HAP-1 (cell line): ENCODE measurements around the gene SIM1.
A peak's percentile ranks its signal among the peaks of the same experiment; 100 is the strongest.

Source experiments
- DNase-seq, 2 experiments: peaks; one replicate each; pipeline ENCODE4 v3.0.0-alpha.2; 2016 to 2020; ENCODE audit warnings: low spot score in 2 of 2
- H3K27me3 ChIP-seq: fragments of 250-450 bp; sonication (Bioruptor Pico); 2 replicates; pipeline ENCODE4 v1.5.1; 2020; ENCODE audit warnings: low read depth, mild to moderate bottlenecking, moderate library complexity
- H3K36me3 ChIP-seq: fragments of 250-450 bp; sonication (Bioruptor Pico); replicated peaks from 2 replicates; pipeline ENCODE4 v1.5.1; 2020; ENCODE audit warnings: mild to moderate bottlenecking
- H3K4me1 ChIP-seq: fragments of 250-450 bp; sonication (Bioruptor Pico); 2 replicates; pipeline ENCODE4 v1.5.1; 2020; ENCODE audit warnings: mild to moderate bottlenecking
- H3K4me3 ChIP-seq: fragments of 250-450 bp; sonication (Bioruptor Pico); 2 replicates; pipeline ENCODE4 v1.5.1; 2020; ENCODE audit warnings: mild to moderate bottlenecking, moderate library complexity
- H3K9me3 ChIP-seq: fragments of 250-450 bp; sonication (Bioruptor Pico); 2 replicates; pipeline ENCODE4 v1.5.1; 2020; ENCODE audit warnings: mild to moderate bottlenecking, moderate library complexity
- in situ Hi-C: fragments of 300-500 bp; cut with MboI; formaldehyde crosslinking; loops from 3 replicates; pipeline ENCODE4 v1.14.3; 2020; ENCODE audit warnings: low sequenced_read_pairs, inconsistent platforms, mixed read lengths

The SIM1 gene

DNA sequence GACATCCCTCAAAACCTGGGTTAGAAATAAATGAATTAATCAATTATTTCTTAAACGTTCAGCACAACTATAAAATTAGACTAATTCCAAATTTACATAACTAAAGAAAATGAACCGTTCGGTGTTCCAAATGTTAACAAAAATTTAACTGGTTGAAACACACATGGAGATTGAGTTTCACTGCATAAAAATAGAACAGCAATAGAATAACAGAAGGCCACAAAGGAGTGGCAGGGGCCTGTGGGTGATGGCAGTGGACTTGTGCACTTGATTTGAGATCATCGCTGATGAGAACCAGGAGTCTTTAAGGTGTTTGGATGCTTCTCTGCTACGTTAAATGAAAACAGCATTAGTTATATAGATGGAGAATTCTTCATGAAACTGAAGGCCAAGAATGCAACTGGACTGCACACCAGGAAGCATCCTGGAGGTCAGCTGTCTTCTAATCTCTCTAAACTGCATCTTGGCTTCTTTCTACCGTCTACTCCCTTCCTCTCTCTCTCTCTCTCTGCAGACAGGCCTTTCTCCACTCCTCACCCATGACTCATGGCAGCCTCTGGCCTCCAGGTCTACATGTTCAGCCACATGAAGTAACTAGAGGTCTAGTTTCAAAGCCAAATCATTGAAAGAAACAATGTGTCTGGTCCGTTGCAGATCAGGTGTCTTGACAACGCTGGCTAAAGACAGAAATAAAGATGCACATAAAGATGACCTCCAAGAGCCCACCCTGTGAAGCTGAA, 111.3 kb downstream of the SIM1 start:
- H3K4me3 ChIP-seq: no peak overlapping the region
- peaks cover 36% of the 10 kb centered on the region for H3K4me1 ChIP-seq
- in situ Hi-C loops: no loop called here
- H3K9me3 ChIP-seq: no peaks in the 10 kb centered on the region
- H3K36me3 ChIP-seq: no peaks in the 10 kb centered on the region
- no peaks in the 10 kb centered on the region for H3K27me3 ChIP-seq
- DNase-seq: peak; percentile 43 to 51

DNA sequence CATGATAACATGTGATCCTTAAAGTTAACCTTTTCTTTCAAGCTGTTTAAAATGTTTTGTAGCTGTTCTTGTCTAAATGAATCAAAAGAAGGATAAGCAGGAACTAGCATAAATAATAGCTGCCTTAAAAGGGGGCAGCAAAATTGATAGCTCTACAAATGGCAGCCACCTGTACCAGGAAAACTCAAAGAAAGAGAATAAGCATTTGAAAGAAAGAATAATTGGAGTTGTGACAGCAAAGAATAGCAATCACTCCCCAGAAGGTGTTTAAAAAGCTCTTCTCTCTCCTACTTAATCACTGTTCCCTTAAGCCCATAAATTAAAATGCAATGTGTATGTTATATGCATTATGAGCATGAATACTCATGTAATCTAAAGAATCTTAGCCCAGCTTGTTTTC, 114.6 kb downstream of the SIM1 start:
- H3K4me3 ChIP-seq: no peak overlapping the region
- in situ Hi-C loops: no loop called here
- no peaks in the 10 kb centered on the region for H3K36me3 ChIP-seq
- H3K4me1 ChIP-seq: peaks cover 41% of the 10 kb centered on the region
- H3K27me3 ChIP-seq: no peaks in the 10 kb centered on the region
- no peaks in the 10 kb centered on the region for H3K9me3 ChIP-seq
- DNase-seq: peak in 1 of 2 experiments; percentile 78

GRCh38 chr6:100349366-100349765, 115.4 kb downstream of the SIM1 start:
- no peaks in the 10 kb centered on the region for H3K27me3 ChIP-seq
- H3K4me1 ChIP-seq: peaks cover 41% of the 10 kb centered on the region
- no peaks in the 10 kb centered on the region for H3K36me3 ChIP-seq
- H3K4me3 ChIP-seq: no peak overlapping the region
- H3K9me3 ChIP-seq: no peaks in the 10 kb centered on the region
- DNase-seq: peak; percentile 73 to 89
- in situ Hi-C loops: no loop called here

DNA sequence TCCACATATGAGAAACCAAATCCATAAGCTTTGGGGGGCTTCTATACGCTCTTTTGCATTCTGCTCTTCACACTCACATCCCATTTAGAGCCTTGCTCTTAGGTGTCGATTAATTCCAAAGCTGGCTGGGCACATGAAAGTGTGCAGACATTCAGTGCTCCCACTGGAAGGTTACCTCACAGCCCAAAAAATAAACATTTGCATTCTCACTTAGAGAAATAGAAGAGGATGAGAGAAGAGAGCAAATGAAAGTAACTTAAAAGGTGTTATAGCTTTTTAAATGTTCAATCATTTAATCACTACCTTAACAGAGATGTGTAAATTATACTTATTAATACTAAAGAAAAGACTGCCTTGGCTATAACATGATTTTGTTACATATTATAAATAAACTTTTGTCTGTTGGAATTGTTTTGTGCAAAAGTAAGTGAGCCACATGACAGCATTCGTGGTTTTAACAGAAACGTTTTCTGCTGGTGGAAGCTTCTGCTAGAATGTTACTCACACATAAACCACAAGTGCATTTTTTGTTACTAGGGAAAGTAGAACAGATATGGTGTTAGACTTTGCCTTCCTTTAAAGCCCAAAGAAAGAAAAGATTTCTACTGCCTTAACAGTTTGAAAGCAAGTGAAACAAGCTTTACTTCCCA, 116.7 kb downstream of the SIM1 start:
- Histone ChIP-seq H3K36me3 (no peaks in the 10 kb centered on the region), H3K4me3 (no peak overlapping the region), H3K4me1 (peaks cover 32% of the 10 kb centered on the region), H3K9me3 (no peaks in the 10 kb centered on the region), H3K27me3 (no peaks in the 10 kb centered on the region)
- DNase-seq: no peak
- in situ Hi-C loops: no loop called here

GRCh38 chr6:100346828-100347227, 117.9 kb downstream of the SIM1 start:
- DNase-seq: no peak

GRCh38 chr6:100346203-100346602, 118.5 kb downstream of the SIM1 start:
- no peaks in the 10 kb centered on the region for H3K9me3 ChIP-seq
- no peak overlapping the region for H3K4me3 ChIP-seq
- no peaks in the 10 kb centered on the region for H3K36me3 ChIP-seq
- H3K27me3 ChIP-seq: no peaks in the 10 kb centered on the region
- DNase-seq: no peak
- in situ Hi-C loops: no loop called here
- H3K4me1 ChIP-seq: peaks cover 25% of the 10 kb centered on the region

More at GRCh38 chr6:100346828-100347227, 117.9 kb downstream of the SIM1 start:
- Histone ChIP-seq H3K27me3 (no peaks in the 10 kb centered on the region), H3K9me3 (no peaks in the 10 kb centered on the region), H3K36me3 (no peaks in the 10 kb centered on the region), H3K4me3 (no peak overlapping the region), H3K4me1 (peaks cover 25% of the 10 kb centered on the region)
- in situ Hi-C loops: no loop called here

- Histone ChIP-seq H3K4me3 (no peak overlapping the region), H3K9me3 (no peaks in the 10 kb centered on the region), H3K4me1 (peaks cover 15% of the 10 kb centered on the region), H3K36me3 (no peaks in the 10 kb centered on the region), H3K27me3 (no peaks in the 10 kb centered on the region)
- no peak for DNase-seq
- in situ Hi-C loops: no loop called here
Observed at GRCh38 chr6:100344761-100345160, 120.0 kb downstream of the SIM1 start.

DNA sequence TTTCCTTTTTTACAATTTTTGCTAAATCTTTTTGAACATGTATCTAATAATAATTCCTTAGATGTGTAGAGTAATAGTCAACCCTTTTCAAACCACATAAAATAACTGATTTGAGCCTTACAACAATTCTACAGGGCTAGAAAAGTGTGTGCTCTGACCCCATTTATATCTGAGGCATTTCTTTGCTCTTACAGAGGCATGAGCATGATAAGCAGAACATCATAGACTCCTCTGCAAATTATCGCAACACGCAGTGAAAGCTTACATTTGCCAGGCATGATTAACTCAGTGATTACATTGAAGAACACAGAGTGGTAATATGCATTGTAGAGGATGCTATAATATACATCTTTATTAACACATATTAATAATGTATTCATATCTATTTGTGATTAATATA, 120.4 kb downstream of the SIM1 start:
- Histone ChIP-seq H3K9me3 (no peaks in the 10 kb centered on the region), H3K36me3 (no peaks in the 10 kb centered on the region), H3K4me1 (peaks cover 12% of the 10 kb centered on the region; the same call in 1 of the 2 replicates), H3K4me3 (no peak overlapping the region), H3K27me3 (no peaks in the 10 kb centered on the region)
- no peak for DNase-seq
- in situ Hi-C loops: no loop called here

- no peak overlapping the region for H3K4me3 ChIP-seq
- no peaks in the 10 kb centered on the region for H3K36me3 ChIP-seq
- H3K4me1 ChIP-seq: peaks cover 5% of the 10 kb centered on the region; the same call in 1 of the 2 replicates
- H3K9me3 ChIP-seq: no peaks in the 10 kb centered on the region
- DNase-seq: no peak
- in situ Hi-C loops: no loop called here
- H3K27me3 ChIP-seq: no peaks in the 10 kb centered on the region
Observed at GRCh38 chr6:100343316-100344077, 121.2 kb downstream of the SIM1 start.

GRCh38 chr6:100342830-100343229, 121.9 kb downstream of the SIM1 start:
- H3K4me3 ChIP-seq: no peak overlapping the region
- H3K27me3 ChIP-seq: no peaks in the 10 kb centered on the region
- in situ Hi-C loops: no loop called here
- no peaks in the 10 kb centered on the region for H3K36me3 ChIP-seq
- no peaks in the 10 kb centered on the region; the same call in 1 of the 2 replicates for H3K4me1 ChIP-seq
- no peak for DNase-seq
- no peaks in the 10 kb centered on the region for H3K9me3 ChIP-seq

DNA sequence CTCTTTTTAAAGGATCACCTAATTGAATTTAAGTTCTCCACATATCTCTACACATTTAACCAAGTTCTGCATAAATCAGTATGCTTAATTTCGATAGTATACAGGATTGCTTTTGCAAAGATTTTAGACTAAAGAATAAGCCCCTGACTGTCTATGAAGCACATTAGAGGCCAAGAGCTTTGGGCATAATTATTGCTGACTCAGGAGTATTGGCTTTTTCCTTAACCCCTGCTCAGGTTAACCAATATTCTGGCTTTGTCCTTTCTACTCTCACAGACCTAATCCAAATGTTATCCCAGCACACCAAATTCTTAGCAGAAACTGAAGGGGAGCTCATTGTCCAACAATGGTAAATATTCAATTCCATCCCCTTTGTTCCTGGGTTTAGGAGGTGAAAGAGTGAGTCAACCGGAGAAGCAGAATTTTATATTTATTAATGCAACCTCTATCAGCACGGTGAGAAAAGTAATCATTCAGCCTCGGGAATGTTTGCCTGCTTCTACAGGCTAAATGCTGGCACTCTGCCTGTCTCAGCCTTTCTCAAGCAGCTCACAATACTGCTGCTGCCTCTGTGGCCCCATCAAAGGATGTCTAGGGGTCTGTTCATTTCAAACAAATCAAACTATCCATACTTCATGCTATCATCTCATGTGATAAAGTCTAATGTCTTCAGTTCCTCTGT, 125.0 kb downstream of the SIM1 start:
- Histone ChIP-seq H3K9me3 (no peaks in the 10 kb centered on the region), H3K4me1 (peaks cover 26% of the 10 kb centered on the region), H3K27me3 (no peaks in the 10 kb centered on the region), H3K4me3 (no peak overlapping the region), H3K36me3 (no peaks in the 10 kb centered on the region)
- DNase-seq: no peak
- in situ Hi-C loops: no loop called here

GRCh38 chr6:100338090-100338489, 126.6 kb downstream of the SIM1 start:
- Histone ChIP-seq H3K4me1 (peaks cover 26% of the 10 kb centered on the region), H3K4me3 (no peak overlapping the region), H3K36me3 (no peaks in the 10 kb centered on the region), H3K9me3 (no peaks in the 10 kb centered on the region), H3K27me3 (no peaks in the 10 kb centered on the region)
- in situ Hi-C loops: no loop called here
- no peak for DNase-seq

DNA sequence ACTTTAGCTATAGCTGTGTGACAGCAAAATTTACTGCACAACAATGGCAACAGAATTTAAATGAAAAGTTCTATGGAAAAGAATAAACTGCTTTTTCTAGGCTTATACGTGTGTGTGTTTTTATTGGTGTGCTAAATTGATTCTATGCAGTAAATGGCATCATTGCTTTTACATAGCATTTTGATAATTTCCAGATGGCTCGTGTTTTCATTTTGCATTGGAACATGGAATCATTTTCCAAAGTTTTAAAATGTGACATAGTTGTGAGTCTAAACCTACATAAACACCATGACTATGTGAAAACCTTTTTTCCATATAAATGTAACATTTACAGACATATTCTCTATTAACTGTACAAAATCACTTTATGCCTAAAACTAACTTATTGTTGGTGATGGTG, 127.8 kb downstream of the SIM1 start:
- in situ Hi-C loops: no loop called here
- H3K36me3 ChIP-seq: no peaks in the 10 kb centered on the region
- no peaks in the 10 kb centered on the region for H3K27me3 ChIP-seq
- peaks cover 26% of the 10 kb centered on the region for H3K4me1 ChIP-seq
- DNase-seq: no peak
- no peaks in the 10 kb centered on the region for H3K9me3 ChIP-seq
- no peak overlapping the region for H3K4me3 ChIP-seq
